ENCODE data around the gene RPL22L1.
"Not testable (repeated sequence)": the region's sequence is repeated elsewhere in the genome, so short reads cannot be mapped to it uniquely, and the experiment has no call there.

- not testable (repeated sequence) for TF ChIP-seq CTCF (conservative IDR thresholded peaks at IDR 0.05; ENCODE audit: low read depth in 2 of 2); POLR2AphosphoS5 (IDR thresholded peaks at IDR 0.05; ENCODE audit: low read depth); EZH2 (IDR thresholded peaks at IDR 0.05; ENCODE audit: low read depth, unreplicated experiment); EZH2phosphoT487 (IDR thresholded peaks at IDR 0.05; ENCODE audit: unreplicated experiment); CREB1 (CRISPR knock-in tag; IDR thresholded peaks at IDR 0.05; ENCODE audit: low read depth); ZNF114 (CRISPR knock-in tag; IDR thresholded peaks at IDR 0.05); JUNB (IDR thresholded peaks at IDR 0.05; ENCODE audit: unreplicated experiment); STAT1 (IDR thresholded peaks at IDR 0.05; ENCODE audit: unreplicated experiment); ZNF331 (CRISPR knock-in tag; IDR thresholded peaks at IDR 0.05; ENCODE audit: low read depth); NANOG (IDR thresholded peaks at IDR 0.05; ENCODE audit: borderline replicate concordance); ZNF462 (CRISPR knock-in tag; IDR thresholded peaks at IDR 0.05)
- TF ChIP-seq, protein P1, sequence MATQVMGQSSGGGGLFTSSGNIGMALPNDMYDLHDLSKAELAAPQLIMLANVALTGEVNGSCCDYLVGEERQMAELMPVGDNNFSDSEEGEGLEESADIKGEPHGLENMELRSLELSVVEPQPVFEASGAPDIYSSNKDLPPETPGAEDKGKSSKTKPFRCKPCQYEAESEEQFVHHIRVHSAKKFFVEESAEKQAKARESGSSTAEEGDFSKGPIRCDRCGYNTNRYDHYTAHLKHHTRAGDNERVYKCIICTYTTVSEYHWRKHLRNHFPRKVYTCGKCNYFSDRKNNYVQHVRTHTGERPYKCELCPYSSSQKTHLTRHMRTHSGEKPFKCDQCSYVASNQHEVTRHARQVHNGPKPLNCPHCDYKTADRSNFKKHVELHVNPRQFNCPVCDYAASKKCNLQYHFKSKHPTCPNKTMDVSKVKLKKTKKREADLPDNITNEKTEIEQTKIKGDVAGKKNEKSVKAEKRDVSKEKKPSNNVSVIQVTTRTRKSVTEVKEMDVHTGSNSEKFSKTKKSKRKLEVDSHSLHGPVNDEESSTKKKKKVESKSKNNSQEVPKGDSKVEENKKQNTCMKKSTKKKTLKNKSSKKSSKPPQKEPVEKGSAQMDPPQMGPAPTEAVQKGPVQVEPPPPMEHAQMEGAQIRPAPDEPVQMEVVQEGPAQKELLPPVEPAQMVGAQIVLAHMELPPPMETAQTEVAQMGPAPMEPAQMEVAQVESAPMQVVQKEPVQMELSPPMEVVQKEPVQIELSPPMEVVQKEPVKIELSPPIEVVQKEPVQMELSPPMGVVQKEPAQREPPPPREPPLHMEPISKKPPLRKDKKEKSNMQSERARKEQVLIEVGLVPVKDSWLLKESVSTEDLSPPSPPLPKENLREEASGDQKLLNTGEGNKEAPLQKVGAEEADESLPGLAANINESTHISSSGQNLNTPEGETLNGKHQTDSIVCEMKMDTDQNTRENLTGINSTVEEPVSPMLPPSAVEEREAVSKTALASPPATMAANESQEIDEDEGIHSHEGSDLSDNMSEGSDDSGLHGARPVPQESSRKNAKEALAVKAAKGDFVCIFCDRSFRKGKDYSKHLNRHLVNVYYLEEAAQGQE (IDR thresholded peaks at IDR 0.05; ENCODE audit: unreplicated experiment): not testable (repeated sequence)
- TF ChIP-seq, protein P2, sequence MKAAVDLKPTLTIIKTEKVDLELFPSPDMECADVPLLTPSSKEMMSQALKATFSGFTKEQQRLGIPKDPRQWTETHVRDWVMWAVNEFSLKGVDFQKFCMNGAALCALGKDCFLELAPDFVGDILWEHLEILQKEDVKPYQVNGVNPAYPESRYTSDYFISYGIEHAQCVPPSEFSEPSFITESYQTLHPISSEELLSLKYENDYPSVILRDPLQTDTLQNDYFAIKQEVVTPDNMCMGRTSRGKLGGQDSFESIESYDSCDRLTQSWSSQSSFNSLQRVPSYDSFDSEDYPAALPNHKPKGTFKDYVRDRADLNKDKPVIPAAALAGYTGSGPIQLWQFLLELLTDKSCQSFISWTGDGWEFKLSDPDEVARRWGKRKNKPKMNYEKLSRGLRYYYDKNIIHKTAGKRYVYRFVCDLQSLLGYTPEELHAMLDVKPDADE (IDR thresholded peaks at IDR 0.05): not testable (repeated sequence)
These were observed 14.3 kb upstream of the RPL22L1 start for GRCh38 chr3:170884109-170884930.

Measured in GM23338 (cell line).